Type B pancreatic cell (in vitro differentiated cells): Measurements from ENCODE around the gene SHROOM1. TPM values are rescaled to one million over a fixed set of nuclear protein-coding genes. Genes with fewer than 3 reads are reported as not detected.

ENCODE experiments used
- DNase-seq: peaks from one replicate; pipeline ENCODE4 v3.0.0; 2021; ENCODE audit warnings: mixed read lengths; ENCODE audit not compliant: unreplicated experiment; ENCODE audit errors: extremely low spot score
- H3K27ac Mint-ChIP-seq: 2 replicates; pipeline ENCODE4 v1.8.0; 2021; ENCODE audit warnings: mild to moderate bottlenecking, mixed read lengths
- H3K27me3 Mint-ChIP-seq: 2 replicates; pipeline ENCODE4 v1.8.0; 2021; ENCODE audit warnings: mixed read lengths
- H3K36me3 Mint-ChIP-seq: 2 replicates; pipeline ENCODE4 v1.8.0; 2021; ENCODE audit warnings: mixed read lengths
- H3K4me1 Mint-ChIP-seq: one replicate; pipeline ENCODE4 v1.8.0; 2021; ENCODE audit warnings: mixed read lengths; ENCODE audit not compliant: unreplicated experiment
- H3K4me3 Mint-ChIP-seq: 2 replicates; pipeline ENCODE4 v1.8.0; 2021; ENCODE audit warnings: mild to moderate bottlenecking, mixed read lengths
- H3K9me3 Mint-ChIP-seq: 2 replicates; pipeline ENCODE4 v1.8.0; 2021; ENCODE audit warnings: mixed read lengths
- total RNA-seq: library from RNA; stranded (reverse); gene quantifications from 2 replicates; pipeline ENCODE4 v1.2.1, GENCODE V29; 2021; ENCODE audit warnings: low replicate concordance
- TF ChIP-seq, protein P1 (sequence below): fragments of 200-600 bp; sonication (generic); conservative IDR thresholded peaks from 2 replicates; pipeline ENCODE4 v1.5.0; 2021; ENCODE audit warnings: antibody characterized with exemption, mild to moderate bottlenecking

Gene SHROOM1
- total RNA-seq, 1 donor from 2014 or later = 7.2 TPM

DNA sequence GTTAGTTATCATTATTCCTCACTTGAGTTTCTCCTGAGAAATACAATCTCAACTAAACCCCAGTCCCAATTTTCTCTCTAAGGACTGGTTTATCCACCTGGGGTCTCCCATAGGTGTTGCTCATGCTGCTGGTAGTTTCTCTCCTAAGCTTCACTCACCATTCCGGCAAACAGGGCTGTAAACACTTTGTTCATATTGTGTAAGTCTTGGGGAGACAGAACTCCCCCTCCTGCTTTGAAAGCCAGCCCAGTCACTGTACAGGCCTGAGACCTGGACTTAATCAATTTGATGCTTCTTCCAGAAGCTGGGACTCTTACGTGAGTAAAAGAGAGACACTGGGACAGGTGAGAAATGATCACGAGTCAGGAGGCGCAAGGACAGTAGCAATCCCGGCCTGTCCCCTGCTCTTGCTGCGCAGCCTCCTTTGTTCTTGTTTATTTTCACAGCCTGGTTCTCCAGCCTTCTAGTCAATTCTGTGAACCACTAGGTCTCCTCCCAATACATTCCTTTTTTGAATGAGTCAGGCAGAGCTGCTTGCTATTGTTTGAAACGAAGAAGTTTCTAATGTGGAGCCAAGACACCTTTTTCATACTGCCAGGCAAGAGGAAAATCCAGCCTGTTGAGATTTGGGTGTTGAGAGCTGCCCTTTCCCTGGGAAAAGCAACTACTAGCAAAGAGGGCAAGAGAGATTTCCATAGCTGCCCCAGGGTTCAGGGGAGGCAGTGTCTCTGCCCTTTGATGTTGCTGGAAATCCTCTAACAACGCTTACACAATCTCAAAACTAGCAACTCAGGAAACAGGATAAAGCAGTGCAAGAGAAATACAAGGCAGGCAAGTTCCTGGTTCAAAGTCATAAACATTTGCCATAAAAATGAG, 9.2 kb upstream of the SHROOM1 start:
- TF ChIP-seq, protein P1, sequence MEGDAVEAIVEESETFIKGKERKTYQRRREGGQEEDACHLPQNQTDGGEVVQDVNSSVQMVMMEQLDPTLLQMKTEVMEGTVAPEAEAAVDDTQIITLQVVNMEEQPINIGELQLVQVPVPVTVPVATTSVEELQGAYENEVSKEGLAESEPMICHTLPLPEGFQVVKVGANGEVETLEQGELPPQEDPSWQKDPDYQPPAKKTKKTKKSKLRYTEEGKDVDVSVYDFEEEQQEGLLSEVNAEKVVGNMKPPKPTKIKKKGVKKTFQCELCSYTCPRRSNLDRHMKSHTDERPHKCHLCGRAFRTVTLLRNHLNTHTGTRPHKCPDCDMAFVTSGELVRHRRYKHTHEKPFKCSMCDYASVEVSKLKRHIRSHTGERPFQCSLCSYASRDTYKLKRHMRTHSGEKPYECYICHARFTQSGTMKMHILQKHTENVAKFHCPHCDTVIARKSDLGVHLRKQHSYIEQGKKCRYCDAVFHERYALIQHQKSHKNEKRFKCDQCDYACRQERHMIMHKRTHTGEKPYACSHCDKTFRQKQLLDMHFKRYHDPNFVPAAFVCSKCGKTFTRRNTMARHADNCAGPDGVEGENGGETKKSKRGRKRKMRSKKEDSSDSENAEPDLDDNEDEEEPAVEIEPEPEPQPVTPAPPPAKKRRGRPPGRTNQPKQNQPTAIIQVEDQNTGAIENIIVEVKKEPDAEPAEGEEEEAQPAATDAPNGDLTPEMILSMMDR = no peak
- peaks cover 3% of the 10 kb centered on the region for H3K27me3 Mint-ChIP-seq
- no peak for DNase-seq
- H3K4me3 Mint-ChIP-seq = no peak overlapping the region
- no peaks in the 10 kb centered on the region for H3K36me3 Mint-ChIP-seq
- no peaks in the 10 kb centered on the region for H3K9me3 Mint-ChIP-seq
- peaks cover 26% of the 10 kb centered on the region for H3K4me1 Mint-ChIP-seq
- H3K27ac Mint-ChIP-seq = peak overlapping the region; percentile 90

DNA sequence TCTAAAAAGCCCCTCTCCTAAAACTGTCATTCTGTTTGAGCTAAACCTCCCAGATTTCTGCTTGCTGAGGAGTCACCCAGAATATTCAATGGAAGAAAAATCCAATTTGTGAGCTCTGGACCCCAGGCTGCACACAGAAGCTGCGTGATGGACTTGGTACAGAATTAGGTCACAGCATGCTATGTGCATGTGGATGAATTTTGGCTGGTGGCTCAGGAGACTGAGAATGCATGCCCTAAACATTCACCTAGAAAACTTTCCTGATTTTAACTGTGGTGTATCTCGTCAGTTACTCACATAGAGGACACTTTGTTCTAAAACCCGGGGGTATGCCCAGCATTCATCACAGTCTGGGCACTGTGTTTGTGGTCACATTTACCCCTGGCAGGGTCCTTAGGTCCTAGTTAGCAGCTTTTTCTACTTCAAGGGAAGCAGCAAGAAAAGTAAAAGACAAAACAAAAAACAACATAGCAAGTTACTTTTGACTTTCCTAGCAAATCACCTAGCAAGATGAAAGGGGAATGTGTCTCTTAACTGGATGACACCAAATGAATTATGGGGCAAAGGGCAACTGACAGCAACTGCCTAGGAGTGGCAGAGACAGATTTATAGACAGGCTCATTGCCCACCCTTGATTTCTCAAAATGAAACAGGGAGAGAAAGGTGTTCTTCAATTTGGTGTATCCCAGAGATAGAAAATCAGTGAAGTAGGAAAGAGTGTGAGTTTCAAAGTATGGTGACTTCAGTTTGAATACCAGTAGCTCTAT, 8.3 kb upstream of the SHROOM1 start:
- Mint-ChIP-seq H3K27me3 (peaks cover 3% of the 10 kb centered on the region), H3K27ac (peak overlapping the region; percentile 90), H3K4me3 (no peak overlapping the region), H3K4me1 (peaks cover 26% of the 10 kb centered on the region), H3K36me3 (no peaks in the 10 kb centered on the region), H3K9me3 (no peaks in the 10 kb centered on the region)
- no peak for DNase-seq
- TF ChIP-seq, protein P1 = no peak

DNA sequence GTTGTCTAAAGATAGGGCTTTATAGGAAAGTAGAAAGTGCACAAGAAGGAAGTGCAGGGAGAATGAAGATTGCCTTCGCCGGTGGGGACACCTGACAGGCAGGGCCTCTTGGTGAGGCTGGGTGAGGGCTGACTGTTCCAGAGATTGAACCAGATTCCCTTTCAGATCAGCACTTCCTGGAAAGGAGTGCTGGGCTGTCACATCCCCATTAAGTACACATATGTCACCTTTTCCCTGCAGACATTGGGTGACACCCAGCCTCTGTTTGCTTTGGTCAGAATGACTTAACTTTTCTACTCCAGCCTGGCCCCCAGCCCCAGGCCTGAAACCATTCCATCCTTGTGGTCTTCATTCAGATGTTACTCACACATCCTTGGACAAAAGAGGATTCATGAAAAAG, 7.4 kb upstream of the SHROOM1 start:
- H3K4me1 Mint-ChIP-seq = peaks cover 26% of the 10 kb centered on the region

DNA sequence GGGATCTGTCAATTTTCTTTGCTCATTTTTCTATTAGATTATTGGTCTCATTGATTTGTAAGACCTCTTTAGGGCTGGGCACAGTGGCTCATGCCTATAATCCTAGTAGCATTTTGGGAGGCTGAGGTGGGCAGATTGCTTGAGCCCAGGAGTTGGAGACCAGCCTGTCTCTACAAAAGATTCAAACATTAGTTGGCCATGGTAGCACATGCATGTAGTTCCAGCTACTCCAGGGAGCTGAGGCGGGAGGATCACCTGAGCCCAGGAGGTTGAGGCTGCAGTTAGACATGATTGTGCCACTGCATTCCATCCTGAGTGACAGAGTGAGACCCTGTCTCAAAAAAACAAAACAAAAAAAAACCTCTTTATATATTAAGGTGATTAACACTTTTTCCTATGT, 6.4 kb upstream of the SHROOM1 start:
- DNase-seq = no peak
- H3K36me3 Mint-ChIP-seq = no peaks in the 10 kb centered on the region
- H3K4me3 Mint-ChIP-seq = no peak overlapping the region
- no peaks in the 10 kb centered on the region for H3K9me3 Mint-ChIP-seq
- H3K4me1 Mint-ChIP-seq = peaks cover 26% of the 10 kb centered on the region
- H3K27ac Mint-ChIP-seq = no peak overlapping the region
- peaks cover 12% of the 10 kb centered on the region for H3K27me3 Mint-ChIP-seq
- TF ChIP-seq, protein P1 = no peak

More for the DNA sequence above, 7.4 kb upstream of the SHROOM1 start:
- peaks cover 8% of the 10 kb centered on the region for H3K27me3 Mint-ChIP-seq
- H3K27ac Mint-ChIP-seq = peak overlapping the region; percentile 76
- no peaks in the 10 kb centered on the region for H3K9me3 Mint-ChIP-seq
- peak; percentile 32 for DNase-seq
- no peaks in the 10 kb centered on the region for H3K36me3 Mint-ChIP-seq
- TF ChIP-seq, protein P1 = no peak
- peak overlapping the region; percentile 67 for H3K4me3 Mint-ChIP-seq

DNA sequence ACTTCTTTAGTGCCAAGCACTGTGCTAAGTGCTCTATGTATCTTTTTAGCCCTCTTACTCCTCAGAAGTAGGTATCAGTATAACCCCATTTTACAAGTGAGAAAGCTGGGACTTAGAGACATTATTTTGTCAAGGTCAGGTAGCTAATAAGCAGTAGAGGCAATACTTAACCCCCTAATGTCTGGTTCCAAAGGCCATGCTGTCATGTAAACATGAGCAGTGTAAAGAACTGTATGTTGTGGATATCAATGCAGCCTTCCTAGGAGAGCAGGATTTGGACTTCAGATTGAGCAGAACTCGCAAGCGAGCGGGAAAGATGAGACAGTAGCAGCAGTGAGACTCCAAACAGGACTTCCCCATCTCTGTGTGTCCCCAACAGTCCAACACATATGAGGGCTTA, 3.6 kb upstream of the SHROOM1 start:
- TF ChIP-seq, protein P1 = no peak
- Mint-ChIP-seq H3K36me3 (no peaks in the 10 kb centered on the region), H3K27ac (no peak overlapping the region), H3K9me3 (no peaks in the 10 kb centered on the region), H3K4me1 (peaks cover 12% of the 10 kb centered on the region), H3K4me3 (no peak overlapping the region), H3K27me3 (peaks cover 30% of the 10 kb centered on the region)
- DNase-seq = no peak
